ENCODE results near the gene WHRN. TPM values are rescaled to one million over a fixed set of nuclear protein-coding genes. Genes with fewer than 3 reads are reported as not detected.

WHRN gene
- total and polyA plus RNA-seq, 2 donors from 2014 or later, result 4.4 to 14.8 TPM

- H3K36me3 ChIP-seq (ENCODE audit: control insufficient read depth in 2 of 3, insufficient read depth in 3 of 3, low read length in 3 of 3), result no peaks in the 10 kb centered on the region
- DNase-seq (no peak), FAIRE-seq (no peak)
- H3K27me3 ChIP-seq (ENCODE audit: control insufficient read depth, insufficient read depth, low read length), result no peaks in the 10 kb centered on the region
- peaks cover 0 to 6% (median 0%) of the 10 kb centered on the region in 3 donors for H3K4me1 ChIP-seq (ENCODE audit: control insufficient read depth in 2 of 3, insufficient read depth in 2 of 3, low read depth in 1 of 3, low read length in 3 of 3)
- H3K27ac ChIP-seq (ENCODE audit: low read depth in 2 of 2, low read length in 2 of 2), result no peak overlapping the region
- no peak overlapping the region for H3K9ac ChIP-seq (ENCODE audit: low read length in 3 of 3)
- no peaks in the 10 kb centered on the region for H3K9me3 ChIP-seq (ENCODE audit: control insufficient read depth in 2 of 3, insufficient read depth in 1 of 3, low read length in 3 of 3)
- intact Hi-C loops (cut with DNase I), result loop anchor here (10.0 kb wide), 1 partner anchor 615 kb away; no protein-coding TSS in a partner anchor
- TF ChIP-seq, protein P1, sequence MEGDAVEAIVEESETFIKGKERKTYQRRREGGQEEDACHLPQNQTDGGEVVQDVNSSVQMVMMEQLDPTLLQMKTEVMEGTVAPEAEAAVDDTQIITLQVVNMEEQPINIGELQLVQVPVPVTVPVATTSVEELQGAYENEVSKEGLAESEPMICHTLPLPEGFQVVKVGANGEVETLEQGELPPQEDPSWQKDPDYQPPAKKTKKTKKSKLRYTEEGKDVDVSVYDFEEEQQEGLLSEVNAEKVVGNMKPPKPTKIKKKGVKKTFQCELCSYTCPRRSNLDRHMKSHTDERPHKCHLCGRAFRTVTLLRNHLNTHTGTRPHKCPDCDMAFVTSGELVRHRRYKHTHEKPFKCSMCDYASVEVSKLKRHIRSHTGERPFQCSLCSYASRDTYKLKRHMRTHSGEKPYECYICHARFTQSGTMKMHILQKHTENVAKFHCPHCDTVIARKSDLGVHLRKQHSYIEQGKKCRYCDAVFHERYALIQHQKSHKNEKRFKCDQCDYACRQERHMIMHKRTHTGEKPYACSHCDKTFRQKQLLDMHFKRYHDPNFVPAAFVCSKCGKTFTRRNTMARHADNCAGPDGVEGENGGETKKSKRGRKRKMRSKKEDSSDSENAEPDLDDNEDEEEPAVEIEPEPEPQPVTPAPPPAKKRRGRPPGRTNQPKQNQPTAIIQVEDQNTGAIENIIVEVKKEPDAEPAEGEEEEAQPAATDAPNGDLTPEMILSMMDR (IDR thresholded peaks at IDR 0.05; ENCODE audit: borderline replicate concordance, extremely low read depth, insufficient read depth), result no peak
- no peak overlapping the region for H3K4me3 ChIP-seq (ENCODE audit: low read length in 3 of 3)
These were observed 105.1 kb downstream of the WHRN start for GRCh38 chr9:114400219-114400618.

GRCh38 chr9:114399381-114399780, 105.9 kb downstream of the WHRN start:
- no peak overlapping the region for H3K27ac ChIP-seq (ENCODE audit: low read depth in 2 of 2, low read length in 2 of 2)
- no peaks in the 10 kb centered on the region for H3K9me3 ChIP-seq (ENCODE audit: control insufficient read depth in 2 of 3, insufficient read depth in 1 of 3, low read length in 3 of 3)
- FAIRE-seq (no peak), DNase-seq (no peak)
- H3K9ac ChIP-seq (ENCODE audit: low read length in 3 of 3), result no peak overlapping the region
- H3K4me1 ChIP-seq (ENCODE audit: control insufficient read depth in 2 of 3, insufficient read depth in 2 of 3, low read depth in 1 of 3, low read length in 3 of 3), result peaks cover 0 to 8% (median 0%) of the 10 kb centered on the region in 3 donors
- no peaks in the 10 kb centered on the region for H3K27me3 ChIP-seq (ENCODE audit: control insufficient read depth, insufficient read depth, low read length)
- H3K4me3 ChIP-seq (ENCODE audit: low read length in 3 of 3), result no peak overlapping the region
- intact Hi-C loops (cut with DNase I), result no loop called here
- H3K36me3 ChIP-seq (ENCODE audit: control insufficient read depth in 2 of 3, insufficient read depth in 3 of 3, low read length in 3 of 3), result no peaks in the 10 kb centered on the region
- TF ChIP-seq, protein P1 (IDR thresholded peaks at IDR 0.05; ENCODE audit: borderline replicate concordance, extremely low read depth, insufficient read depth), result no peak

- H3K9ac ChIP-seq (ENCODE audit: low read length in 3 of 3), result peak overlapping the region; percentile 22 to 64 (median 37)
- H3K27ac ChIP-seq (ENCODE audit: low read depth in 2 of 2, low read length in 2 of 2), result peak overlapping the region; percentile 76
- no peaks in the 10 kb centered on the region for H3K9me3 ChIP-seq (ENCODE audit: control insufficient read depth in 2 of 3, insufficient read depth in 1 of 3, low read length in 3 of 3)
- no peak for FAIRE-seq
- H3K4me1 ChIP-seq (ENCODE audit: control insufficient read depth in 2 of 3, insufficient read depth in 2 of 3, low read depth in 1 of 3, low read length in 3 of 3), result peaks cover 0 to 8% (median 0%) of the 10 kb centered on the region in 3 donors
- peak overlapping the region; percentile 66 to 81 (median 79) for H3K4me3 ChIP-seq (ENCODE audit: low read length in 3 of 3)
- peak; percentile 95 to 99 (median 97) for DNase-seq
- H3K27me3 ChIP-seq (ENCODE audit: control insufficient read depth, insufficient read depth, low read length), result no peaks in the 10 kb centered on the region
- no peaks in the 10 kb centered on the region for H3K36me3 ChIP-seq (ENCODE audit: control insufficient read depth in 2 of 3, insufficient read depth in 3 of 3, low read length in 3 of 3)
- TF ChIP-seq, protein P1 (IDR thresholded peaks at IDR 0.05; ENCODE audit: borderline replicate concordance, extremely low read depth, insufficient read depth), result no peak
- intact Hi-C loops (cut with DNase I), result no loop called here
These were observed 107.2 kb downstream of the WHRN start for GRCh38 chr9:114397848-114398605.

Data from kidney (tissue), 14 donors.